T-helper 9 cell (primary cell): ENCODE data around the gene CYFIP2.

ENCODE experiments used
- DNase-seq: peaks from one replicate; pipeline ENCODE4 v3.0.0-alpha.2; 2020

Gene CYFIP2

DNA sequence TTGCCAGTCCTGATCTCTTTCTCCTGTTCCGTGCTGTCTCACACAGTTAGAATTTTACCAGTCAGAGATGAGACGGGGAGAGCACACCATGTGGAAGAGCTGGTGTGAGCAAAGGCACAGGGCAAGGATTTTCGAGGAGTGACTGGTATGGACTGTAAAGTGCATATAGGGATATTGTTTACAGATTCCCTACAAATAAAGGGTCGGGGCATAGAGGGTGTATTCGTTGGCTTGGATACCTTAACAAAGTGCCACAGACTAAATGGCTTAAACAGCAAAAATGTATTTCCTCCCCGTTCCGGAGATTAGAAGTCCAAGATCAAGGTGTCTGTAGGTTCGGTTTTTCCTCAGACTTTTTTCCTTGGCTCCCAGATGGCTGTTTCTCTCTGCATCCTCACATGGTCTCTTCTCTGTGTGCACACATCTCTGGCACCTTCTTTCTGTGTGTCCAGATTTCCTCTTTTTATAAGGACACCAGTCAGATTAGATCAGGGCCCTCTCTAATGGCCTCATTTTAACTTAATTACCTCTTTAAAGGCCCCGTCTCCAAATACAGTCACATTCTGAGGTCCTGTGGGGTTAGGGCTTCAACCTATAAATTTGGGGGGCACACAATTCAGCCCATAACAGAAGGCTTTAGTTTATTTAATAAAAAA is 23.4 kb downstream of the CYFIP2 start:
- DNase-seq, result no peak

DNA sequence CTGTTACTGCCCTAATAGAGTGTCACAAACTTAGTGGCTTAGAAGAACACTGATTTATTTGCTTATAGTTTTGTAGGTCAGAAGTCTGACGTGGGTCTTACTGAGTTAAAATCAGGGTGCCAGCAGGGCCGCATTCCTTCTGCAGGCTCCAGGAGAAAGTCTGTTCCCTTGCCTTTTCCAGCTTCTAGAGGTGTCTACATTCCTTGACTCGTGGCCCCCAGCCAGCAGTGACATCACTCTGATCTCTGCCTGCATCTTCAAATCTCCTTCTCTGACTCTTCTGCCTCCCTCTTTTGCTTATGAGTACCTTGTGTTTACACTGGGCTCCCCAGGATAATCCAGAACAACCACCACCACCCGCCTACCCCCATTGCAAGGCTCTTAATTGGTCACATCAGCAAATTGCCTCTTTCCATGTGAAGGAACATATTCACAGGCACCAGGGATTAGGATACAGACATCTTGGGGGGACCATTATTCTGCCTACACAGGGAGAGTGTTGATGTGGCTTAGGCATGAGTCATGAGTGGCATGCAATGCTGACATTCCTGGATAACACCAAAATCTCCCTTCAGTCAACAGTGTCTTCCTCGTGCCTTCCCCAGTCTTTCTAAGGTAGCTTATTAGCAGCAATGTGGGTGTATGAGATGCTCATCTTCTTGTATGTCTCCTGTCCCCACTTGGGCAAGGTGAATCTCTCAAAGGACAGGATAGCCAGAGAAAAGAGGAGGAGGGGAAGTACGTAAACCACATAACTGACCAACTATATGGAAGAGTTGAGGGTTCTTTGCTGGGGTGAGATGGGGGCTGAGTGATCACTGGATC is 24.4 kb downstream of the CYFIP2 start:
- no peak for DNase-seq

GRCh38 chr5:157290981-157291711 is 25.2 kb downstream of the CYFIP2 start:
- no peak for DNase-seq

- DNase-seq, result no peak
Observed at GRCh38 chr5:157292599-157292998, 26.7 kb downstream of the CYFIP2 start.

DNA sequence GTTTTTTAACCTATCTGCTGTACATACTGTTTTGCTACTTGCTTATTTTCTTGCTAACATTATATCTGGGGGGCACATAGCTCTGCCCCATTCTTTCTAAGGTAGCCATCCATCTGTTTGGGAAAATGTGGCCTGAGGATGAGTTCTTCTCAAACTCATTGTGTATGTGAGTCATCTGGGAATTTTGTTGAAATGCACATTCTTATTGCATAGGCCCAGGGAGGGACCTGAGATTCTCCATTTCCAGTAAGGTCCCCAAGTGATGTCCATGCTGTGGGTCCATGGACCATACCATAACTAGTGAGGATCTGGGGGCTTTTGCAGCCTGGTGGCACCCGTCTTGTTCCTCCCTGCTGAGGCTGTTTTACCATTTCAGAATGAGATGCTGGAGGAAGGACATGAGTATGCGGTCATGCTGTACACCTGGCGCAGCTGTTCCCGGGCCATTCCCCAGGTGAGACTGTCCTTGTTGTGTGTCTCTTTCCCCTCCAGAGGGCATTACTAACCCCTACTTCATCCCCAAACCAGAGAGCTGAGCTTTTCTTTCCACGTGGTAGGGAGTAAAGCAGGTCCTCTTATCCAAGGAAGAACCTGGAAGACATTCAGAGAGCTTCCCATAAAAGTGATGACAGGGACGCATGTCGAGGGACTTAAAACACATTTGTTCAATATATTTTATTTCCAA is 28.6 kb downstream of the CYFIP2 start:
- no peak for DNase-seq

- DNase-seq, result no peak
Observed at GRCh38 chr5:157295247-157295646, 29.3 kb downstream of the CYFIP2 start.

DNA sequence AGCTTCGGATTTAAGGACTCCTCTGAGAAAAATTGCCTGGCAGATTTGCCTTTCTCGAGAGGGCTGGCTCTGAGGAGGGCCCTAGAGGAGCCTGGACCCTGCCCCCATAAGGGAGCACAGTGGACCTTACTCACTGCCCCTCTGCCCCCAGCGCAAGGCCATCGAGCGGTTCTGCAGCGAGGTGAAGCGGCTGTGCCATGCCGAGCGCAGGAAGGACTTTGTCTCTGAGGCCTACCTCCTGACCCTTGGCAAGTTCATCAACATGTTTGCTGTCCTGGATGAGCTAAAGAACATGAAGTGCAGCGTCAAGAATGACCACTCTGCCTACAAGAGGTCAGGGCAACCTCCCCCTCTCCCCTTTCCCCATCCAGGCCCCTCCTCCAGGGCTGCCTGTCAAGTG is 34.6 kb downstream of the CYFIP2 start:
- DNase-seq, result no peak

DNA sequence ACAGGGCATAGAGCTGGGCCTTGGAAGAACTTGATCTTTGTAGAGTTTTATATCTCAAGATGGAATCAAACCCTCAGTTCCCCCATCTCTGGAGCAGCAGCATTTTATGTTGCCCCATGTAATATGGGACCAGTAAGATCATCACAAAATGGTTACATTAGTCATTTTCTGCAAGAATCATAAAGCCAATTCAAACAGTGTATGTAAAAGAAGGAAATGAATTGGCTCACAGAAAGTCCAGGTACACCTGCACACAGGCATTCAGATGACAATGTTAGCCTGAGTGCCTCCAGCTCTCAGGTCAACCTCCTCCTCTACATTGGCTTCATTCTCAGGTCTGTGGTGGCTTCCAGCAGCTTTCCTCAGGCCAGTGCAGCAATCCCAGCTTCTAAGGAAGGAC is 35.1 kb downstream of the CYFIP2 start:
- DNase-seq, result no peak

DNA sequence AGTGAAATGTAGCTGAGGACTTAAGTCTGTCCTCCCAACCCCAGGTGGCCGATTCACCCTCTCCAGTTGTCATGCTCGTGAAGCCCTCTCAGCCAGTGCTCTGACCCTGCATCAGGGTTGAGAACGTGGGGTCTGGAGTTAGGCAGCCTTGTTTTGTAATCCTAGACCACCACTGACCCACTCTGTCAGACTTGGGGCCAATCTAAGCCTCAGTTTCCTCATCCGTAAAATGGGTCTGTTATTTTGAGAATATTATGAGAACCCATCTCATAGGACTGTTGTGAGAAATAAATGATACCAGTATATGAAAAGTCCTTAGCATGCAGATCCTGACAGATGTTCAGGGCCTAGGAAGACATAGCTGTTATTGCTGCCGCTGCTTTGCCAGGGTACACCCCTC is 37.1 kb downstream of the CYFIP2 start:
- DNase-seq, result no peak

- DNase-seq, result peak; percentile 51
Observed at GRCh38 chr5:157303667-157304327, 37.9 kb downstream of the CYFIP2 start.

GRCh38 chr5:157306081-157306480 is 40.2 kb downstream of the CYFIP2 start:
- DNase-seq, result no peak

DNA sequence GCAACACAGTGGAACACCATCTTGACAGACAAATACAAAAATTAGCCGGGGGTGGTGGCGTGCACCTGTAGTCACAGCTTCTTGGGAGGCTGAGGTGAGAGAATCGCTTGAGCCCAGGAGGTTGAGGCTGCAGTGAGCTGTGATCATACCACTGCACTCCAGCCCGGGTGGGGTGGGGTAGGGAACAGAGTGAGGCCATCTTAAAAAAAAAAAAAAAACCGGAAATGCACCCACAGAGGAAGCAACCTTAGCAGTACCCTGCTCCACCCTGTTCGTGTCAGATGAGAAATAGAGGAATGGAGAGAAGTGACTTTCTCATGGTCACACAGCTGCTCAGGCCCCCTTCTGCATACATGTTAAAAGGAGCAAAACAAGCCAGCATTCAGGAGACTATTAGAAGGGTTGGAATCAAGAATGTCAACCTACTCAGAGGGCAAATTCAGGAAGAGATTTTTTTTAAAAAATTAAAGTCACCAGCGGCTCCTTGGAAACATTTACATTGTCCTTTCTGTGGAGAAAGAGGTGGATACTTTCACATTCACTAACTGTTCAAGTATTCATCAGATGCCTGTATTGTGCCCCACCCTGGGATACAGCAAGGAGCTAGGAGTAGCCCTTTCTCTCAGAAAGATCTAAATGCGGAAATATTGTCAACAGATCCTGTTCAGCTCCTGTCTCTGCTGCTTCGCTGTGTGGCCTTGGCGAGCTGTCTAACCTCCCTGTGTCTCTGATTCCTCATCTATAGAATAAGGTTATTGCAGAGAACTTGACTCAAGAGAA is 41.0 kb downstream of the CYFIP2 start:
- DNase-seq, result no peak

- no peak for DNase-seq
Observed at GRCh38 chr5:157308836-157309465, 43.0 kb downstream of the CYFIP2 start.

DNA sequence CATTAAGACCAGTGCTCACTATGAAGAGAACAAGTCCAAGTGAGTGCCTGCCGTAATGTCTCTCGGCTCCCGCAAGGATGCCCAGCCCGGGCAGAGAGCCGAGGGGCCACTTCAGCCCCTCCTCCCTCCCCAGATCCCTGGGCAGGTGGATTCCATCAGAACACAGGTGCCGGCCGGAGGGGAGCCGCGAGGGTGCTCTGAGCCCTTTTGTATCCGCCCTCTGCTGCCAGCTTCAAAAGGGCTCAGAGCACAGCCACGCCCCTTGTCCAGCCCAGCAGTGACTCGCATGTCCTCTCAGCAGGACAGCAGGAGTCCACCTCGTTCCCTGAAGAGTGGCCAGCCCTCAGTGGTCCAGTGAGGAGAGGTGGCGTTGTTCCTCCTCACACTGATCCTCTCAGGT is 43.9 kb downstream of the CYFIP2 start:
- no peak for DNase-seq

DNA sequence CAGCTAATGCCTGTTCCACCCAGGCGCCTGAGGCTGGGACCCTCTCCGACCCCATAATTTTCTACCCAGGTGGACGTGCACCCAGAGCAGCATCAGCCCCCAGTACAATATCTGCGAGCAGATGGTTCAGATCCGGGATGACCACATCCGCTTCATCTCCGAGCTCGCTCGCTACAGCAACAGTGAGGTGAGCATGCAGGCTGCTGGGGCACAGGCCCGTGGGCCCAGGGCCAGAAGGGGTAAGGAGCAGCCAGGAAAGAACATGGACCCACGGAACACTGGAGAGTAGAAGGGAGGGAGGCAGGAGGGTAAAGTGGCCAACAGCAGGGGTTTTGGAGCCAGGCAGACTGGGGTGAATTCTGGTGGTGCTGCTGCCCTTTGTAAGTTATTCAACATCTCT is 45.7 kb downstream of the CYFIP2 start:
- DNase-seq, result no peak

GRCh38 chr5:157312492-157312891 is 46.6 kb downstream of the CYFIP2 start:
- DNase-seq, result peak; percentile 36

- no peak for DNase-seq
Observed at GRCh38 chr5:157322581-157322980, 56.7 kb downstream of the CYFIP2 start.

DNA sequence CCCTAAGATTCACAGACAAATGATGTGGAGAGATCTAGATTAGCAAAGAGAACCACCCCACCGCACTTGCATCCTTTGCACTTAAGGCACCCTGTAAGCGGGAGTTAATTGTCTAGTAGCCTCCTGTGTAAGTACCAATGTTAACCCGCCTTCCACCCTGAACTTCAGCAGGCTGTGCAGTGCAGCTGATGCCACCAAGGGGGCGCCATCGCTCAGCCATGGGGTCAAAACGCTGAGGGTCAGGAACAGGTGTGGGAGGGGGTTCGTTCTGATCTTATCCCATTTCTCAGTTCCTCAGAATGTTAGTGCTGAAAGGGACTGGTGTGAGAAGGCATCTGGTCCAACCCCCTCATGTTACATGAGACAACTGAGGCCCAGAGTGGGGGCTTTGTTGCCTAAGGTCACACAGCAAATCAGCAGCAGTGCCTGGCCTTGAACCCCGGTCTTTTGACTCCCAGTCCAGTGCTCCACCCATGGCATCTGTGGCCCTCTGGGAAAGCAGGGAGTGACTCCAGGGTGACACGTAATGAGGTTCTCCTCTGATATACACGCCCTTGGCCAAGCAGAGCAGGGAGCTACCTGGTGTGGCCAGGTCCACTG is 57.3 kb downstream of the CYFIP2 start:
- DNase-seq, result no peak

GRCh38 chr5:157324237-157324636 is 58.3 kb downstream of the CYFIP2 start:
- DNase-seq, result no peak

DNA sequence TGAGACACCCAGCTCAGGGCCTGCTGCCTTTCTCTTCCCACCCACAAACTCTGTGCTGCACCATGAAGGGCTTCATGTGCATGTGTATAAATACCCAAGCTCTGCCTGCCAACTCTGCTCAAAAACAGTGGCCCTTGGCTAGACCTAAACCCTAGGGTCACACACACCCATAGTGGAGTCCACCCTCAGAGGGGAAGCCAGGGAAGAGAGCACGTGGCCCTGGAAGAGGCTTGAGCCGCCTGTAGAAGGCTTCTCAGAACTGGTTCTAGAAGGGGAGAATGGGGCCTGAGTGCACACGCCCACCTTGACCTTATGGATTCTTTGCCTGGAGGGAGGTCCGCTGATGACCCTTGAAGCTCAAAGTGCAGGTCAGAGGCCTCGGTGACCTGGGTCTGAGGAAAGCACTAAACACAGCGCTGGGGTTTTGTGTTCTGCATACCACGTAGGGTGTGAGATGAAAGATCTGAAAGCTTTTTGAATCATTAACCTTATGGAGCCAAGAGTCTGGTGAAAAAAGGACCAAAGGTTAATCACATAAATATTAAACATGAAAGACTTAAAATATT is 60.6 kb downstream of the CYFIP2 start:
- DNase-seq, result no peak

DNA sequence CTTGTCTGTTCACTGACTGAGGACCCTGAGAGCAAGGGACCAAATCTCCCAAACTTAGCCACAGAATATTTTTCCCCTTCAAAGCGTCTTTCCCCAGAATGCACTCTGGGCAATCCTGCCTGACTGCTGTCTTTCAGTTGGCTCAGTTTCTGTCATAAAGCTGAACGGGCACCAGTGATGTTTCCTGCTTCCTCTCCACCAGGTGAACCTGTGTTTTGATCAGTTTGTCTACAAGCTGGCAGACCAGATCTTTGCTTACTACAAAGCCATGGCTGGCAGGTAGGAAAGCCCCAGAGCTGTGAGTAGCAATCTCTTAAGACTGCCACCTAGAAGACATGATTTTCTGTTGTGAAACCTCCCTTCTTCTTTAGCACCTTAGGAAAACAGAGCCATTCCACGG is 61.8 kb downstream of the CYFIP2 start:
- DNase-seq, result no peak
